ENCODE data around the gene IPO13. TPM values are rescaled to one million over a fixed set of nuclear protein-coding genes. Genes with fewer than 3 reads are reported as not detected.
A peak's percentile ranks its signal among the peaks of the same experiment; 100 is the strongest.

The IPO13 gene
- polyA plus RNA-seq, 3 donors = 10.1 to 20.4 (median 10.6) TPM

GRCh38 chr1:43992232-43992995, 45.7 kb downstream of the IPO13 start:
- intact Hi-C loops (cut with micrococcal nuclease) = no loop called here
- no peaks in the 10 kb centered on the region for H3K9me3 Mint-ChIP-seq
- peak overlapping the region; percentile 93 for H3K4me2 ChIP-seq (replicated peaks; ENCODE audit: extremely low read depth, low read length, poor library complexity, severe bottlenecking)
- H3K9me3 ChIP-seq (replicated peaks in 1 of 2; ENCODE audit: control insufficient read depth in 1 of 2, insufficient read depth in 1 of 2, low read length in 2 of 2) = no peaks in the 10 kb centered on the region
- DNase-seq = no peak
- peaks cover 2 to 10% (median 6%) of the 10 kb centered on the region in 3 donors for H3K27me3 Mint-ChIP-seq (ENCODE audit: low read depth in 3 of 3)
- peak overlapping the region in 3 of 7 donors; percentile 23 to 81 (median 29) for H3K27ac Mint-ChIP-seq
- H3K4me3 Mint-ChIP-seq = peak overlapping the region; percentile 96
- peak overlapping the region in 2 of 3 experiments; percentile 67 to 92 for H3K4me3 ChIP-seq (replicated peaks in 1 of 3; ENCODE audit: low read depth in 2 of 3, low read length in 3 of 3)
- H3K4me1 ChIP-seq (ENCODE audit: control insufficient read depth in 1 of 2, insufficient read depth in 2 of 2, low read length in 2 of 2) = peaks cover 13 to 19% of the 10 kb centered on the region in 2 donors
- H3K9ac ChIP-seq (ENCODE audit: insufficient read depth, low read length, poor library complexity, severe bottlenecking) = no peak overlapping the region
- no peaks in the 10 kb centered on the region for H3K27me3 ChIP-seq (ENCODE audit: control insufficient read depth in 2 of 2, insufficient read depth in 2 of 2, low read length in 2 of 2)
- no peak overlapping the region for H3K27ac ChIP-seq (ENCODE audit: low read depth in 1 of 2, low read length in 2 of 2)
- peaks cover 18% of the 10 kb centered on the region for H3K4me1 Mint-ChIP-seq
- no peaks in the 10 kb centered on the region for H4K20me1 ChIP-seq (ENCODE audit: insufficient read depth, low read length)
- no peaks in the 10 kb centered on the region for H3K36me3 Mint-ChIP-seq
- H3K79me2 ChIP-seq (ENCODE audit: insufficient read depth, low read length) = no peaks in the 10 kb centered on the region
- 62% methylated on average over 8 of the region's 11 CpGs for WGBS (ENCODE audit: insufficient coverage)
- no peaks in the 10 kb centered on the region for H3K36me3 ChIP-seq (replicated peaks in 1 of 2; ENCODE audit: control insufficient read depth in 1 of 2, insufficient read depth in 2 of 2, low read length in 2 of 2)
- TF ChIP-seq, protein P1, sequence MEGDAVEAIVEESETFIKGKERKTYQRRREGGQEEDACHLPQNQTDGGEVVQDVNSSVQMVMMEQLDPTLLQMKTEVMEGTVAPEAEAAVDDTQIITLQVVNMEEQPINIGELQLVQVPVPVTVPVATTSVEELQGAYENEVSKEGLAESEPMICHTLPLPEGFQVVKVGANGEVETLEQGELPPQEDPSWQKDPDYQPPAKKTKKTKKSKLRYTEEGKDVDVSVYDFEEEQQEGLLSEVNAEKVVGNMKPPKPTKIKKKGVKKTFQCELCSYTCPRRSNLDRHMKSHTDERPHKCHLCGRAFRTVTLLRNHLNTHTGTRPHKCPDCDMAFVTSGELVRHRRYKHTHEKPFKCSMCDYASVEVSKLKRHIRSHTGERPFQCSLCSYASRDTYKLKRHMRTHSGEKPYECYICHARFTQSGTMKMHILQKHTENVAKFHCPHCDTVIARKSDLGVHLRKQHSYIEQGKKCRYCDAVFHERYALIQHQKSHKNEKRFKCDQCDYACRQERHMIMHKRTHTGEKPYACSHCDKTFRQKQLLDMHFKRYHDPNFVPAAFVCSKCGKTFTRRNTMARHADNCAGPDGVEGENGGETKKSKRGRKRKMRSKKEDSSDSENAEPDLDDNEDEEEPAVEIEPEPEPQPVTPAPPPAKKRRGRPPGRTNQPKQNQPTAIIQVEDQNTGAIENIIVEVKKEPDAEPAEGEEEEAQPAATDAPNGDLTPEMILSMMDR (IDR thresholded peaks at IDR 0.05) = no peak
- H2AFZ ChIP-seq (ENCODE audit: insufficient read depth, low read depth, low read length, poor library complexity, severe bottlenecking) = peak overlapping the region; percentile 90

GRCh38 chr1:43993206-43993914, 46.6 kb downstream of the IPO13 start:
- H3K27ac ChIP-seq (ENCODE audit: low read depth in 1 of 2, low read length in 2 of 2) = no peak overlapping the region
- no peak for DNase-seq
- no peaks in the 10 kb centered on the region for H4K20me1 ChIP-seq (ENCODE audit: insufficient read depth, low read length)
- H2AFZ ChIP-seq (ENCODE audit: insufficient read depth, low read depth, low read length, poor library complexity, severe bottlenecking) = no peak overlapping the region
- WGBS (ENCODE audit: insufficient coverage) = 95% methylated on average over 6 of the region's 9 CpGs
- Mint-ChIP-seq H3K4me3 (no peak overlapping the region), H3K27ac (peak overlapping the region in 2 of 7 donors; percentile 11 to 37), H3K36me3 (no peaks in the 10 kb centered on the region), H3K9me3 (no peaks in the 10 kb centered on the region), H3K27me3 (ENCODE audit: low read depth in 3 of 3) (peaks cover 2 to 8% (median 7%) of the 10 kb centered on the region in 3 donors), H3K4me1 (peaks cover 18% of the 10 kb centered on the region)
- H3K4me1 ChIP-seq (ENCODE audit: control insufficient read depth in 1 of 2, insufficient read depth in 2 of 2, low read length in 2 of 2) = peaks cover 13 to 19% of the 10 kb centered on the region in 2 donors
- TF ChIP-seq, protein P1 (IDR thresholded peaks at IDR 0.05) = no peak
- H3K79me2 ChIP-seq (ENCODE audit: insufficient read depth, low read length) = no peaks in the 10 kb centered on the region
- H3K36me3 ChIP-seq (replicated peaks in 1 of 2; ENCODE audit: control insufficient read depth in 1 of 2, insufficient read depth in 2 of 2, low read length in 2 of 2) = no peaks in the 10 kb centered on the region
- no peaks in the 10 kb centered on the region for H3K27me3 ChIP-seq (ENCODE audit: control insufficient read depth in 2 of 2, insufficient read depth in 2 of 2, low read length in 2 of 2)
- no peaks in the 10 kb centered on the region for H3K9me3 ChIP-seq (replicated peaks in 1 of 2; ENCODE audit: control insufficient read depth in 1 of 2, insufficient read depth in 1 of 2, low read length in 2 of 2)
- no peak overlapping the region for H3K4me3 ChIP-seq (replicated peaks in 1 of 3; ENCODE audit: low read depth in 2 of 3, low read length in 3 of 3)
- no peak overlapping the region for H3K9ac ChIP-seq (ENCODE audit: insufficient read depth, low read length, poor library complexity, severe bottlenecking)
- no peak overlapping the region for H3K4me2 ChIP-seq (replicated peaks; ENCODE audit: extremely low read depth, low read length, poor library complexity, severe bottlenecking)
- intact Hi-C loops (cut with micrococcal nuclease) = no loop called here

All from CD14-positive monocyte (primary cell).